HepG2 (cell line): ENCODE measurements around the gene SYPL2. TPM values are rescaled to one million over a fixed set of nuclear protein-coding genes. Genes with fewer than 3 reads are reported as not detected.

Experiments used
- EEA1 ChIP-seq: sonication (generic); formaldehyde crosslinking; IDR thresholded peaks from 2 replicates; pipeline ENCODE4 v1.5.1; 2020; ENCODE audit warnings: mild to moderate bottlenecking, missing genetic modification reagents, borderline replicate concordance
- HOMEZ ChIP-seq: IDR thresholded peaks from 2 replicates; pipeline ENCODE4 v1.6.1; 2016; ENCODE audit warnings: low read depth
- KAT2B ChIP-seq: fragments of 150-350 bp; IDR thresholded peaks from 2 replicates; pipeline ENCODE4 v1.6.1; 2014; ENCODE audit warnings: low read depth, low read length, borderline replicate concordance
- MAFG ChIP-seq: sonication (generic); formaldehyde crosslinking; IDR thresholded peaks from 2 replicates; pipeline ENCODE4 v1.5.1; 2020; ENCODE audit warnings: mild to moderate bottlenecking, missing genetic modification reagents
- MTF1 ChIP-seq: sonication (generic); formaldehyde crosslinking; IDR thresholded peaks from 2 replicates; pipeline ENCODE4 v1.5.0; 2020; ENCODE audit warnings: missing genetic modification reagents
- PHB2 ChIP-seq: fragments of 450-650 bp; IDR thresholded peaks from 2 replicates; pipeline ENCODE4 v1.6.1; 2018; ENCODE audit not compliant: partially characterized antibody
- REPIN1 ChIP-seq: sonication (generic); formaldehyde crosslinking; IDR thresholded peaks from 2 replicates; pipeline ENCODE4 v1.8.0; 2022; ENCODE audit warnings: missing genetic modification reagents, low read depth, mild to moderate bottlenecking, borderline replicate concordance
- REXO4 ChIP-seq: sonication (generic); formaldehyde crosslinking; IDR thresholded peaks from 2 replicates; pipeline ENCODE4 v1.8.0; 2022; ENCODE audit warnings: missing genetic modification reagents, mild to moderate bottlenecking, borderline replicate concordance
- RXRA ChIP-seq: sonication (generic); formaldehyde crosslinking; IDR thresholded peaks from 2 replicates; pipeline ENCODE4 v1.5.1; 2020; ENCODE audit warnings: missing genetic modification reagents
- SOX6 ChIP-seq, 2 experiments: fragments of 450-650 bp in 1 of 2; sonication (generic) in 1 of 2; formaldehyde crosslinking in 1 of 2; IDR thresholded peaks; 2 replicates each; pipeline versions ENCODE4 v1.4.0 to v1.6.1; 2017 to 2020; ENCODE audit warnings: antibody characterized with exemption in 1 of 2, mild to moderate bottlenecking in 1 of 2, missing genetic modification reagents in 1 of 2
- SRF ChIP-seq: IDR thresholded peaks from 2 replicates; pipeline ENCODE4 v1.6.1; 2011; ENCODE audit warnings: mild to moderate bottlenecking, low read depth, low read length, moderate library complexity
- THYN1 ChIP-seq: sonication (generic); formaldehyde crosslinking; IDR thresholded peaks from 2 replicates; pipeline ENCODE4 v1.8.1; 2023; ENCODE audit warnings: low read depth, mild to moderate bottlenecking, moderate library complexity, missing genetic modification reagents, borderline replicate concordance
- ZFP36L2 ChIP-seq: sonication (generic); formaldehyde crosslinking; IDR thresholded peaks from 2 replicates; pipeline ENCODE4 v1.4.0; 2020; ENCODE audit warnings: missing genetic modification reagents
- ZKSCAN5 ChIP-seq: sonication (generic); formaldehyde crosslinking; IDR thresholded peaks from 2 replicates; pipeline ENCODE4 v1.5.1; 2020; ENCODE audit warnings: mild to moderate bottlenecking, missing genetic modification reagents
- ZNF17 ChIP-seq: sonication (generic); formaldehyde crosslinking; IDR thresholded peaks from 2 replicates; pipeline ENCODE4 v1.5.0; 2020; ENCODE audit warnings: mild to moderate bottlenecking, missing genetic modification reagents
- ZNF225 ChIP-seq: sonication (generic); formaldehyde crosslinking; IDR thresholded peaks from 2 replicates; pipeline ENCODE4 v1.4.0; 2020; ENCODE audit warnings: mild to moderate bottlenecking, missing genetic modification reagents
- ZNF230 ChIP-seq: sonication (generic); formaldehyde crosslinking; IDR thresholded peaks from 2 replicates; pipeline ENCODE4 v1.4.0; 2020; ENCODE audit warnings: mild to moderate bottlenecking, missing genetic modification reagents
- ZNF335 ChIP-seq: sonication (generic); formaldehyde crosslinking; IDR thresholded peaks from 2 replicates; pipeline ENCODE4 v1.4.0; 2020; ENCODE audit warnings: missing genetic modification reagents
- ZNF33A ChIP-seq: sonication (generic); formaldehyde crosslinking; IDR thresholded peaks from 2 replicates; pipeline ENCODE4 v1.5.1; 2020; ENCODE audit warnings: missing genetic modification reagents, mild to moderate bottlenecking, moderate library complexity, borderline replicate concordance
- ZNF34 ChIP-seq: sonication (generic); formaldehyde crosslinking; IDR thresholded peaks from 2 replicates; pipeline ENCODE4 v1.4.0; 2020; ENCODE audit warnings: mild to moderate bottlenecking, missing genetic modification reagents, borderline replicate concordance
- ZNF513 ChIP-seq: sonication (generic); formaldehyde crosslinking; conservative IDR thresholded peaks from 2 replicates; pipeline ENCODE4 v1.5.0; 2020; ENCODE audit warnings: missing genetic modification reagents
- ZNF614 ChIP-seq: IDR thresholded peaks from 2 replicates; pipeline ENCODE4 v1.6.1; 2018; ENCODE audit warnings: missing biosample characterization, missing genetic modification reagents, inconsistent platforms, borderline replicate concordance
- ZNF891 ChIP-seq: sonication (generic); formaldehyde crosslinking; IDR thresholded peaks from 2 replicates; pipeline ENCODE4 v1.5.0; 2020; ENCODE audit warnings: mild to moderate bottlenecking, missing genetic modification reagents
- polyA plus RNA-seq, 8 experiments: library from polyadenylated mRNA; depleted of rRNA in 3 of 8; stranded (reverse) in 7 of 8; unstranded in 1 of 8; fragments of >200 nt; fragmentation: Illumina TruSeq in 4 of 8; extraction: Trizol in 4 of 8; gene quantifications; 2 replicates each; pipeline versions ENCODE4 v1.2.1 to v1.2.3, GENCODE V29; 2011 to 2016; ENCODE audit warnings: low read depth in 4 of 8, missing spikeins in 1 of 8, mixed read lengths in 1 of 8; ENCODE audit not compliant: insufficient read depth in 1 of 8
- total RNA-seq, 5 experiments: library from RNA; depleted of rRNA; stranded (reverse); fragments of >200 nt; fragmentation: Illumina TruSeq; extraction: Trizol; gene quantifications; 2 replicates each; pipeline ENCODE4 v1.2.3, GENCODE V29; 2016; ENCODE audit warnings: low read depth in 1 of 5
- TF ChIP-seq, protein P1 (sequence below): sonication (generic); formaldehyde crosslinking; IDR thresholded peaks from 2 replicates; pipeline ENCODE4 v1.5.0; 2020; ENCODE audit warnings: mild to moderate bottlenecking, missing genetic modification reagents, moderate library complexity
- TF ChIP-seq, protein P2 (sequence below): sonication (generic); formaldehyde crosslinking; IDR thresholded peaks from 2 replicates; pipeline ENCODE4 v1.9.0; 2021; ENCODE audit warnings: missing genetic modification reagents, borderline replicate concordance

Gene SYPL2
- total and polyA plus RNA-seq, 2 of the 13 experiments (the other 11 are each of a cell fraction or from before 2014, with no cell fraction given), result 0.17 to 0.24 TPM

GRCh38 chr1:109441069-109441468, 25.3 kb upstream of the SYPL2 start (continued):
- TF ChIP-seq, protein P1, sequence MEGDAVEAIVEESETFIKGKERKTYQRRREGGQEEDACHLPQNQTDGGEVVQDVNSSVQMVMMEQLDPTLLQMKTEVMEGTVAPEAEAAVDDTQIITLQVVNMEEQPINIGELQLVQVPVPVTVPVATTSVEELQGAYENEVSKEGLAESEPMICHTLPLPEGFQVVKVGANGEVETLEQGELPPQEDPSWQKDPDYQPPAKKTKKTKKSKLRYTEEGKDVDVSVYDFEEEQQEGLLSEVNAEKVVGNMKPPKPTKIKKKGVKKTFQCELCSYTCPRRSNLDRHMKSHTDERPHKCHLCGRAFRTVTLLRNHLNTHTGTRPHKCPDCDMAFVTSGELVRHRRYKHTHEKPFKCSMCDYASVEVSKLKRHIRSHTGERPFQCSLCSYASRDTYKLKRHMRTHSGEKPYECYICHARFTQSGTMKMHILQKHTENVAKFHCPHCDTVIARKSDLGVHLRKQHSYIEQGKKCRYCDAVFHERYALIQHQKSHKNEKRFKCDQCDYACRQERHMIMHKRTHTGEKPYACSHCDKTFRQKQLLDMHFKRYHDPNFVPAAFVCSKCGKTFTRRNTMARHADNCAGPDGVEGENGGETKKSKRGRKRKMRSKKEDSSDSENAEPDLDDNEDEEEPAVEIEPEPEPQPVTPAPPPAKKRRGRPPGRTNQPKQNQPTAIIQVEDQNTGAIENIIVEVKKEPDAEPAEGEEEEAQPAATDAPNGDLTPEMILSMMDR (CRISPR knock-in tag), result no peak
- TF ChIP-seq HOMEZ (CRISPR knock-in tag) (0 out of 2 replicates have a peak, but pooled peaks have one; percentile 13), ZNF33A (CRISPR knock-in tag) (no peak), RXRA (CRISPR knock-in tag) (no peak; the same call in 1 of the 2 replicates), ZNF513 (CRISPR knock-in tag) (no peak), PHB2 (no peak), ZNF335 (CRISPR knock-in tag) (no peak), ZNF17 (CRISPR knock-in tag) (no peak), ZNF891 (CRISPR knock-in tag) (no peak), SOX6 (IDR thresholded peaks at IDR 0.05) (no peak), SOX6 (CRISPR knock-in tag; IDR thresholded peaks at IDR 0.05) (peak; percentile 79), MAFG (CRISPR knock-in tag) (no peak), THYN1 (CRISPR knock-in tag) (no peak), ZNF614 (CRISPR knock-in tag) (no peak), MTF1 (CRISPR knock-in tag) (no peak), ZNF34 (no peak), EEA1 (no peak), ZNF230 (no peak), REPIN1 (CRISPR knock-in tag) (0 out of 2 replicates have a peak, but pooled peaks have one; percentile 34), ZKSCAN5 (CRISPR knock-in tag) (no peak), SRF (no peak), ZFP36L2 (CRISPR knock-in tag) (no peak), ZNF225 (CRISPR knock-in tag) (no peak), KAT2B (no peak), REXO4 (CRISPR knock-in tag) (no peak)
- TF ChIP-seq, protein P2, sequence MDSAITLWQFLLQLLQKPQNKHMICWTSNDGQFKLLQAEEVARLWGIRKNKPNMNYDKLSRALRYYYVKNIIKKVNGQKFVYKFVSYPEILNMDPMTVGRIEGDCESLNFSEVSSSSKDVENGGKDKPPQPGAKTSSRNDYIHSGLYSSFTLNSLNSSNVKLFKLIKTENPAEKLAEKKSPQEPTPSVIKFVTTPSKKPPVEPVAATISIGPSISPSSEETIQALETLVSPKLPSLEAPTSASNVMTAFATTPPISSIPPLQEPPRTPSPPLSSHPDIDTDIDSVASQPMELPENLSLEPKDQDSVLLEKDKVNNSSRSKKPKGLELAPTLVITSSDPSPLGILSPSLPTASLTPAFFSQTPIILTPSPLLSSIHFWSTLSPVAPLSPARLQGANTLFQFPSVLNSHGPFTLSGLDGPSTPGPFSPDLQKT, result no peak
